K562 (cell line): ENCODE data around the gene CLDN5. TPM values are rescaled to one million over a fixed set of nuclear protein-coding genes. Genes with fewer than 3 reads are reported as not detected.

Experiments used
- CHD4 ChIP-seq: fragments of 200-600 bp; sonication (generic); IDR thresholded peaks from 3 replicates; pipeline ENCODE4 v1.6.1; 2012; ENCODE audit warnings: low read depth, mild to moderate bottlenecking, mixed read lengths, low read length, inconsistent platforms; ENCODE audit not compliant: insufficient read depth, insufficient replicate concordance, poor library complexity, severe bottlenecking
- ERF ChIP-seq: fragments of 450-650 bp; formaldehyde crosslinking; IDR thresholded peaks from 2 replicates; pipeline ENCODE4 v1.4.0; 2020; ENCODE audit warnings: mild to moderate bottlenecking, mixed read lengths
- ETV1 ChIP-seq: fragments of 450-650 bp; conservative IDR thresholded peaks from 2 replicates; pipeline ENCODE4 v1.6.1; 2016; ENCODE audit warnings: missing genetic modification characterization, control low read depth, low read depth, missing compliant biosample characterization
- FOXJ3 ChIP-seq: sonication (generic); formaldehyde crosslinking; IDR thresholded peaks from 2 replicates; pipeline ENCODE4 v1.4.0; 2020; ENCODE audit warnings: mild to moderate bottlenecking, missing genetic modification reagents
- HCFC1 ChIP-seq: IDR thresholded peaks from 2 replicates; pipeline ENCODE4 v1.6.1; 2012; ENCODE audit warnings: low read depth, low read length, improper control_type of control experiment
- MAFK ChIP-seq: IDR thresholded peaks from 2 replicates; pipeline ENCODE4 v1.6.1; 2011; ENCODE audit warnings: low read length, improper control_type of control experiment
- SMAD4 ChIP-seq: fragments of 250-450 bp; sonication (Bioruptor Pico); conservative IDR thresholded peaks from 2 replicates; pipeline ENCODE4 v1.8.0; 2021; ENCODE audit warnings: inconsistent platforms, mild to moderate bottlenecking, moderate library complexity
- TARDBP ChIP-seq: fragments of 450-650 bp; IDR thresholded peaks from 2 replicates; pipeline ENCODE4 v1.6.1; 2016
- TCF3 ChIP-seq: sonication (generic); formaldehyde crosslinking; IDR thresholded peaks from 2 replicates; pipeline ENCODE4 v1.4.0; 2020; ENCODE audit warnings: mild to moderate bottlenecking, missing genetic modification reagents
- TEAD1 ChIP-seq, 2 experiments: fragments of 450-650 bp in 1 of 2; sonication (generic) in 1 of 2; formaldehyde crosslinking; IDR thresholded peaks; 2 replicates each; pipeline versions ENCODE4 v1.4.0 to v1.8.0; 2020 to 2022; ENCODE audit warnings: mild to moderate bottlenecking in 2 of 2, missing genetic modification reagents in 1 of 2
- U2AF2 ChIP-seq: fragments of 200-400 bp; formaldehyde crosslinking; optimal IDR thresholded peaks from 2 replicates; pipeline ENCODE3; 2017; ENCODE audit warnings: low read depth, mild to moderate bottlenecking, low read length
- XRCC3 ChIP-seq: fragments of 450-650 bp; IDR thresholded peaks from 2 replicates; pipeline ENCODE4 v1.6.1; 2017; ENCODE audit warnings: mild to moderate bottlenecking, moderate library complexity
- ZBTB17 ChIP-seq: fragments of 450-650 bp; formaldehyde crosslinking; IDR thresholded peaks from 2 replicates; pipeline ENCODE4 v1.4.0; 2020; ENCODE audit warnings: mild to moderate bottlenecking
- ZFP1 ChIP-seq: fragments of 450-650 bp; formaldehyde crosslinking; IDR thresholded peaks from 2 replicates; pipeline ENCODE4 v1.4.0; 2020; ENCODE audit warnings: mild to moderate bottlenecking, mixed read lengths
- ZNF124 ChIP-seq: sonication (generic); formaldehyde crosslinking; IDR thresholded peaks from 2 replicates; pipeline ENCODE4 v1.8.1; 2022; ENCODE audit warnings: missing genetic modification reagents
- ZNF274 ChIP-seq: IDR thresholded peaks from 2 replicates; pipeline ENCODE4 v1.6.1; 2011; ENCODE audit warnings: low read depth, mild to moderate bottlenecking, low read length, moderate library complexity, borderline replicate concordance
- ZNF316 ChIP-seq: fragments of 450-650 bp; IDR thresholded peaks from 2 replicates; pipeline ENCODE4 v1.6.1; 2016
- ZNF324 ChIP-seq: fragments of 250-450 bp; sonication (Bioruptor Pico); IDR thresholded peaks from 2 replicates; pipeline ENCODE4 v1.4.0; 2020; ENCODE audit warnings: mild to moderate bottlenecking
- ZNF436 ChIP-seq: fragments of 250-450, 450-650 bp; sonication (Bioruptor Pico); formaldehyde crosslinking; IDR thresholded peaks from 2 replicates; pipeline ENCODE4 v1.7.0; 2020; ENCODE audit warnings: mild to moderate bottlenecking
- ZNF444 ChIP-seq: fragments of 250-450 bp; sonication (Bioruptor Pico); IDR thresholded peaks from 2 replicates; pipeline ENCODE4 v1.4.0; 2020; ENCODE audit warnings: mild to moderate bottlenecking, moderate library complexity
- ZNF551 ChIP-seq: fragments of 250-450 bp; sonication (Bioruptor Pico); IDR thresholded peaks from 2 replicates; pipeline ENCODE4 v1.5.0; 2021; ENCODE audit warnings: mild to moderate bottlenecking, moderate library complexity
- polyA plus RNA-seq, 8 experiments: library from polyadenylated mRNA; depleted of rRNA in 4 of 8; stranded (reverse) in 5 of 8; unstranded in 3 of 8; fragments of >200 nt; fragmentation: Nextera tagmentation in 2 of 8; fragmentation: Illumina TruSeq in 1 of 8; extraction: Ambion mirVana in 2 of 8; extraction: Trizol in 1 of 8; gene quantifications; 2 replicates each; pipeline versions ENCODE4 v1.2.1 to v1.2.3, GENCODE V29; 2011 to 2014; ENCODE audit warnings: inconsistent platforms in 1 of 8, missing spikeins in 1 of 8
- total RNA-seq, 7 experiments: library from RNA; depleted of rRNA in 6 of 7; stranded (reverse); fragments of >200 nt in 6 of 7; fragmentation: Illumina TruSeq in 2 of 7; extraction: Trizol in 2 of 7; gene quantifications; 2 replicates each; pipeline versions ENCODE4 v1.2.1 to v1.2.3, GENCODE V29; 2011 to 2021; ENCODE audit warnings: low replicate concordance in 1 of 7
- TF ChIP-seq, protein P1 (sequence below), 2 experiments: fragments of 450-650 bp; formaldehyde crosslinking in 1 of 2; IDR thresholded peaks; 2 replicates each; pipeline versions ENCODE4 v1.4.0 to v1.6.1; 2014 to 2020; ENCODE audit warnings: mild to moderate bottlenecking in 2 of 2, borderline replicate concordance in 1 of 2, low read depth in 1 of 2

The CLDN5 gene
- total and polyA plus RNA-seq, 9 of the 15 experiments (the other 6 are each of a cell fraction or from before 2014, with no cell fraction given), result 0.20 TPM; not detected in 8

DNA sequence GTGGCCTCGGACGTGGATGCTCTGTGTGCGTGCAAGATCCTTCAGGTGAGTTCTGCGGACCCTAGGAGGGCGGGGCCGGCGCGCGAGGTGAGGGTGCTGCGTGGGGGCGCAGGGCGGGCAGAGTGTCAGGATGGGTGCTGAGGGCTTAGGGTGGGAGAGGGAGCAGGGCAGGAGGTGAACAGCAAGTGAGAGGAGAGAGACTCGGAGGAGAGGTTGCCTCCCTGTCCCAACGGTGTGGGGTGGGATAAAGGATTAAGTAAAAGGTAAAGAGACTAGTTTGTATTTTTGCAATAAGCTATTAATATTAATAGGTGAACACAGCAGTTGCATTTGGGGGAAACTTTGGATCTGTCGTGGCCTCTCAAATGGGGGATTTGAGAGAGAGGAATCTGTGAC, 44.0 kb downstream of the CLDN5 start (continued):
- TF ChIP-seq ZNF444 (CRISPR knock-in tag), result 0 out of 2 replicates have a peak, but pooled peaks have one; percentile 21
- TF ChIP-seq ZNF316, result no peak
- TF ChIP-seq ZNF551 (CRISPR knock-in tag), result no peak
- TF ChIP-seq SMAD4 (CRISPR knock-in tag), result peak; percentile 73; the same call in 1 of the 2 replicates
- TF ChIP-seq, protein P1, sequence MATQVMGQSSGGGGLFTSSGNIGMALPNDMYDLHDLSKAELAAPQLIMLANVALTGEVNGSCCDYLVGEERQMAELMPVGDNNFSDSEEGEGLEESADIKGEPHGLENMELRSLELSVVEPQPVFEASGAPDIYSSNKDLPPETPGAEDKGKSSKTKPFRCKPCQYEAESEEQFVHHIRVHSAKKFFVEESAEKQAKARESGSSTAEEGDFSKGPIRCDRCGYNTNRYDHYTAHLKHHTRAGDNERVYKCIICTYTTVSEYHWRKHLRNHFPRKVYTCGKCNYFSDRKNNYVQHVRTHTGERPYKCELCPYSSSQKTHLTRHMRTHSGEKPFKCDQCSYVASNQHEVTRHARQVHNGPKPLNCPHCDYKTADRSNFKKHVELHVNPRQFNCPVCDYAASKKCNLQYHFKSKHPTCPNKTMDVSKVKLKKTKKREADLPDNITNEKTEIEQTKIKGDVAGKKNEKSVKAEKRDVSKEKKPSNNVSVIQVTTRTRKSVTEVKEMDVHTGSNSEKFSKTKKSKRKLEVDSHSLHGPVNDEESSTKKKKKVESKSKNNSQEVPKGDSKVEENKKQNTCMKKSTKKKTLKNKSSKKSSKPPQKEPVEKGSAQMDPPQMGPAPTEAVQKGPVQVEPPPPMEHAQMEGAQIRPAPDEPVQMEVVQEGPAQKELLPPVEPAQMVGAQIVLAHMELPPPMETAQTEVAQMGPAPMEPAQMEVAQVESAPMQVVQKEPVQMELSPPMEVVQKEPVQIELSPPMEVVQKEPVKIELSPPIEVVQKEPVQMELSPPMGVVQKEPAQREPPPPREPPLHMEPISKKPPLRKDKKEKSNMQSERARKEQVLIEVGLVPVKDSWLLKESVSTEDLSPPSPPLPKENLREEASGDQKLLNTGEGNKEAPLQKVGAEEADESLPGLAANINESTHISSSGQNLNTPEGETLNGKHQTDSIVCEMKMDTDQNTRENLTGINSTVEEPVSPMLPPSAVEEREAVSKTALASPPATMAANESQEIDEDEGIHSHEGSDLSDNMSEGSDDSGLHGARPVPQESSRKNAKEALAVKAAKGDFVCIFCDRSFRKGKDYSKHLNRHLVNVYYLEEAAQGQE (IDR thresholded peaks at IDR 0.05; ENCODE audit: borderline replicate concordance), result no peak
- TF ChIP-seq, protein P1 (CRISPR knock-in tag; IDR thresholded peaks at IDR 0.05; ENCODE audit: low read depth), result peak; percentile 77; the same call in 1 of the 2 replicates
- TF ChIP-seq HCFC1, result no peak
- TF ChIP-seq TEAD1 (CRISPR knock-in tag; IDR thresholded peaks at IDR 0.05), result 0 out of 4 replicates have a peak, but pooled peaks of 1 of the 2 experiments have one; percentile 20
- 0 out of 2 replicates have a peak, but pooled peaks have one; percentile 2 for TF ChIP-seq ZNF436
- TF ChIP-seq ZNF124 (CRISPR knock-in tag), result no peak
- TF ChIP-seq ETV1 (tag), result 0 out of 2 replicates have a peak, but pooled peaks have one; percentile 23
- no peak for TF ChIP-seq ZNF274
- TF ChIP-seq TCF3, result no peak
- peak; percentile 50; the same call in 1 of the 2 replicates for TF ChIP-seq ZBTB17
- TF ChIP-seq ZFP1 (CRISPR knock-in tag), result 0 out of 2 replicates have a peak, but pooled peaks have one; percentile 7
- TF ChIP-seq MAFK, result no peak
- no peak for TF ChIP-seq TARDBP
- TF ChIP-seq XRCC3, result no peak
- TF ChIP-seq CHD4, result no peak
- no peak for TF ChIP-seq U2AF2
- TF ChIP-seq FOXJ3 (CRISPR knock-in tag), result no peak
- TF ChIP-seq ZNF324 (CRISPR knock-in tag), result peak; percentile 14; the same call in 1 of the 2 replicates
- TF ChIP-seq ERF (CRISPR knock-in tag), result 0 out of 2 replicates have a peak, but pooled peaks have one; percentile 84
